Smooth muscle cell (in vitro differentiated cells): Measurements from ENCODE around the gene KIF19. TPM values are rescaled to one million over a fixed set of nuclear protein-coding genes. Genes with fewer than 3 reads are reported as not detected.

Source experiments
- DNase-seq: peaks from one replicate; lab custom pipeline; 2025; ENCODE audit not compliant: unreplicated experiment; lab: John Stamatoyannopoulos, UW
- H2AFZ ChIP-seq: fragments of 200-600 bp; sonication (generic); 2 replicates; pipeline ENCODE4 v1.6.0; 2016; ENCODE audit warnings: antibody characterized with exemption, low read depth, mild to moderate bottlenecking
- H3F3A ChIP-seq: fragments of 200-600 bp; sonication (generic); 2 replicates; pipeline ENCODE4 v1.6.0; 2017; ENCODE audit warnings: antibody characterized with exemption, low read depth
- H3K27ac ChIP-seq: fragments of 200-600 bp; sonication (generic); 2 replicates; pipeline ENCODE4 v1.5.1; 2016; ENCODE audit warnings: low read depth, mild to moderate bottlenecking
- H3K27me3 ChIP-seq: fragments of 200-600 bp; sonication (generic); 2 replicates; pipeline ENCODE4 v1.6.1; 2016; ENCODE audit warnings: low read depth, mild to moderate bottlenecking
- H3K36me3 ChIP-seq: fragments of 200-600 bp; sonication (generic); 2 replicates; pipeline ENCODE4 v1.5.1; 2016; ENCODE audit warnings: low read depth
- H3K4me1 ChIP-seq: fragments of 200-600 bp; sonication (generic); 2 replicates; pipeline ENCODE4 v1.5.1; 2016; ENCODE audit warnings: low read depth
- H3K4me2 ChIP-seq: fragments of 200-600 bp; sonication (generic); 2 replicates; pipeline ENCODE4 v1.6.0; 2016; ENCODE audit warnings: mild to moderate bottlenecking
- H3K4me3 ChIP-seq: fragments of 200-600 bp; sonication (generic); 2 replicates; pipeline ENCODE4 v1.5.1; 2016; ENCODE audit warnings: mild to moderate bottlenecking
- H3K79me2 ChIP-seq: fragments of 200-600 bp; sonication (generic); 2 replicates; pipeline ENCODE4 v1.6.0; 2016; ENCODE audit warnings: low read depth, mild to moderate bottlenecking
- H3K9ac ChIP-seq: fragments of 200-600 bp; sonication (generic); 2 replicates; pipeline ENCODE4 v1.6.0; 2016; ENCODE audit warnings: low read depth
- H3K9me3 ChIP-seq: fragments of 200-600 bp; sonication (generic); replicated peaks from 2 replicates; pipeline ENCODE4 v1.5.1; 2016; ENCODE audit warnings: low read depth
- H4K20me1 ChIP-seq: fragments of 200-600 bp; sonication (generic); 2 replicates; pipeline ENCODE4 v1.6.0; 2016; ENCODE audit warnings: low read depth
- CTCF ChIP-seq: fragments of 200-600 bp; sonication (generic); IDR thresholded peaks from 2 replicates; pipeline ENCODE4 v1.5.1; 2017; ENCODE audit warnings: borderline replicate concordance, mild to moderate bottlenecking, antibody characterized with exemption; ENCODE audit not compliant: insufficient read depth, poor library complexity, severe bottlenecking
- WGBS: methylation state at CpG from one replicate; pipeline ENCODE4 v1.1.7; 2016; ENCODE audit warnings: low lambda C conversion rate; 5-methylcytosine and 5-hydroxymethylcytosine counted together
- polyA plus RNA-seq: library from polyadenylated mRNA; unstranded; fragments of >200 nt; fragmentation: Nextera tagmentation; extraction: Ambion mirVana; gene quantifications from 2 replicates; pipeline ENCODE4 v1.2.1, GENCODE V29; 2016
- total RNA-seq: library from RNA; depleted of rRNA; stranded (reverse); fragments of >200 nt; gene quantifications from 2 replicates; pipeline ENCODE4 v1.2.3, GENCODE V29; 2014

The KIF19 gene
- total and polyA plus RNA-seq, 2 experiments from 2014 or later = not detected

GRCh38 chr17:74283371-74283673 lies 42.7 kb upstream of the KIF19 start:
- DNase-seq = no peak
- no peak overlapping the region for H2AFZ ChIP-seq
- no peaks in the 10 kb centered on the region for H3K79me2 ChIP-seq
- H3F3A ChIP-seq = no peaks in the 10 kb centered on the region
- no peaks in the 10 kb centered on the region for H3K9me3 ChIP-seq
- no peaks in the 10 kb centered on the region for H3K36me3 ChIP-seq
- H3K4me3 ChIP-seq = no peak overlapping the region
- no peak overlapping the region for H3K27ac ChIP-seq
- no peak for TF ChIP-seq CTCF
- no peak overlapping the region for H3K9ac ChIP-seq
- H3K4me2 ChIP-seq = no peak overlapping the region
- H4K20me1 ChIP-seq = no peaks in the 10 kb centered on the region
- WGBS = 90% methylated on average over 4 of the region's 4 CpGs
- no peaks in the 10 kb centered on the region for H3K4me1 ChIP-seq
- peaks cover 19% of the 10 kb centered on the region for H3K27me3 ChIP-seq

- WGBS = 84% methylated on average over 14 of the region's 14 CpGs
- H3K4me1 ChIP-seq = no peaks in the 10 kb centered on the region
- no peaks in the 10 kb centered on the region for H3K79me2 ChIP-seq
These were observed 38.9 kb upstream of the KIF19 start for GRCh38 chr17:74287031-74287602.

GRCh38 chr17:74288785-74289184 lies 37.2 kb upstream of the KIF19 start:
- H4K20me1 ChIP-seq = no peaks in the 10 kb centered on the region
- no peaks in the 10 kb centered on the region for H3F3A ChIP-seq
- H3K36me3 ChIP-seq = no peaks in the 10 kb centered on the region
- H2AFZ ChIP-seq = no peak overlapping the region
- no peaks in the 10 kb centered on the region for H3K4me1 ChIP-seq
- no peak overlapping the region for H3K4me2 ChIP-seq
- H3K9ac ChIP-seq = no peak overlapping the region
- TF ChIP-seq CTCF = no peak
- no peak for DNase-seq
- no peaks in the 10 kb centered on the region for H3K9me3 ChIP-seq
- WGBS = 80% methylated on average over 5 of the region's 5 CpGs
- peaks cover 19% of the 10 kb centered on the region for H3K27me3 ChIP-seq
- H3K4me3 ChIP-seq = no peak overlapping the region
- no peaks in the 10 kb centered on the region for H3K79me2 ChIP-seq
- H3K27ac ChIP-seq = no peak overlapping the region

More at GRCh38 chr17:74287031-74287602, 38.9 kb upstream of the KIF19 start:
- TF ChIP-seq CTCF = no peak
- H4K20me1 ChIP-seq = no peaks in the 10 kb centered on the region
- H3F3A ChIP-seq = no peaks in the 10 kb centered on the region
- H3K4me3 ChIP-seq = no peak overlapping the region
- H3K9ac ChIP-seq = no peak overlapping the region
- no peak overlapping the region for H2AFZ ChIP-seq
- no peak for DNase-seq
- H3K36me3 ChIP-seq = no peaks in the 10 kb centered on the region
- H3K27ac ChIP-seq = no peak overlapping the region
- H3K4me2 ChIP-seq = no peak overlapping the region
- peaks cover 19% of the 10 kb centered on the region for H3K27me3 ChIP-seq
- no peaks in the 10 kb centered on the region for H3K9me3 ChIP-seq

GRCh38 chr17:74289688-74290087 lies 36.3 kb upstream of the KIF19 start:
- no peaks in the 10 kb centered on the region for H3K4me1 ChIP-seq
- DNase-seq = no peak
- no peak overlapping the region for H2AFZ ChIP-seq
- H3K27me3 ChIP-seq = peaks cover 13% of the 10 kb centered on the region
- no peak for TF ChIP-seq CTCF
- no peak overlapping the region for H3K4me3 ChIP-seq
- H3F3A ChIP-seq = no peaks in the 10 kb centered on the region
- WGBS = 89% methylated on average over 11 of the region's 11 CpGs
- H3K79me2 ChIP-seq = no peaks in the 10 kb centered on the region
- H3K9ac ChIP-seq = no peak overlapping the region
- no peaks in the 10 kb centered on the region for H3K9me3 ChIP-seq
- no peaks in the 10 kb centered on the region for H3K36me3 ChIP-seq
- H3K4me2 ChIP-seq = no peak overlapping the region
- H4K20me1 ChIP-seq = no peaks in the 10 kb centered on the region
- no peak overlapping the region for H3K27ac ChIP-seq
